Prostate gland (tissue), 2 donors: ENCODE data around the gene SLC25A42. TPM values are rescaled to one million over a fixed set of nuclear protein-coding genes. Genes with fewer than 3 reads are reported as not detected.
"Not testable (repeated sequence)": the region's sequence is repeated elsewhere in the genome, so short reads cannot be mapped to it uniquely, and the experiment has no call there.

Experiments
- DNase-seq: peaks from one replicate; pipeline ENCODE4 v3.0.0-alpha.2; 2019; ENCODE audit warnings: low spot score
- H3K27ac ChIP-seq, 2 donors: fragments of 200-600 bp; sonication (generic); 2 replicates each; pipeline ENCODE4 v1.5.1; 2017 to 2019
- H3K27me3 ChIP-seq: fragments of 200-600 bp; sonication (generic); replicated peaks from 2 replicates; pipeline ENCODE4 v1.5.1; 2019; ENCODE audit not compliant: insufficient read depth
- H3K36me3 ChIP-seq, 2 donors: fragments of 200-600 bp; sonication (generic); 1 replicate in 1 of 2; 2 replicates in 1 of 2; pipeline versions ENCODE4 v1.5.1 to v1.8.1; 2017 to 2019
- H3K4me1 ChIP-seq: fragments of 200-600 bp; sonication (generic); replicated peaks from 2 replicates; pipeline ENCODE4 v1.5.1; 2019
- H3K4me3 ChIP-seq, 2 donors: fragments of 200-600 bp; sonication (generic); 2 replicates each; pipeline ENCODE4 v1.5.1; 2017 to 2019
- H3K9me3 ChIP-seq: fragments of 200-600 bp; sonication (generic); 2 replicates; pipeline ENCODE4 v1.5.1; 2017
- CTCF ChIP-seq, 4 experiments: fragments of 200-600 bp in 2 of 4; fragments of 450-650 bp in 2 of 4; sonication (generic) in 2 of 4; IDR thresholded peaks; 1 replicate in 3 of 4; 2 replicates in 1 of 4; pipeline ENCODE4 v1.5.1; 2016 to 2019; ENCODE audit warnings: antibody characterized with exemption in 4 of 4, mild to moderate bottlenecking in 2 of 4, moderate library complexity in 2 of 4
- POLR2A ChIP-seq: fragments of 450-650 bp; IDR thresholded peaks from one replicate; pipeline ENCODE4 v1.6.1; 2016; ENCODE audit warnings: antibody characterized with exemption, mild to moderate bottlenecking
- POLR2AphosphoS5 ChIP-seq: sonication (generic); formaldehyde crosslinking; IDR thresholded peaks from one replicate; pipeline ENCODE4 v1.6.1; 2017; ENCODE audit warnings: antibody characterized with exemption
- WGBS: methylation state at CpG from one replicate; pipeline ENCODE4 v1.1.5; 2018; 5-methylcytosine and 5-hydroxymethylcytosine counted together
- intact Hi-C: fragments of 100-400 bp; cut with DNase I; formaldehyde crosslinking; loops from one replicate; pipeline ENCODE4 v1.14.2; 2022
- total RNA-seq, 2 donors: library from RNA; depleted of rRNA; stranded (reverse); fragments of >200 nt; gene quantifications; one replicate each; pipeline ENCODE4 v1.1.0, GENCODE V29; 2016

The SLC25A42 gene
- total RNA-seq = 10 to 100 TPM; 11.5 to 18.6 TPM

GRCh38 chr19:19063183-19064097 lies at the start of gene SLC25A42:
Gene SLC25A42 (plus strand): TSS chr19:19063994. CDS start chr19:19096125, 32,131 bp downstream.
- intact Hi-C loops = loop anchor here (2.0 kb wide), 1 partner anchor 75 kb away; the partner anchor contains the start of gene TMEM161A
- H3K27me3 ChIP-seq = no peaks in the 10 kb centered on the region
- peak within 1 kb of the TSS; percentile 76 to 93 for H3K4me3 ChIP-seq
- no peaks in the 10 kb centered on the region for H3K9me3 ChIP-seq
- 5% methylated on average over 62 of the region's 77 CpGs for WGBS
- peak within 1 kb of the TSS; percentile 77 to 82 for H3K27ac ChIP-seq
- no peaks in the 10 kb centered on the region for H3K4me1 ChIP-seq
- no peaks in the 10 kb centered on the region for H3K36me3 ChIP-seq
- peak in 2 of 4 experiments; percentile 13 to 20 for TF ChIP-seq CTCF (IDR thresholded peaks at IDR 0.05)
- TF ChIP-seq POLR2AphosphoS5 = peak; percentile 94
- no peak for TF ChIP-seq POLR2A
- DNase-seq = peak; percentile 99

- Histone ChIP-seq H3K9me3 (no peaks in the 10 kb centered on the region), H3K4me1 (peaks cover 4% of the 10 kb centered on the region), H3K4me3 (no peak overlapping the region), H3K27ac (peak overlapping the region in 1 of 2 donors; percentile 13), H3K27me3 (no peaks in the 10 kb centered on the region), H3K36me3 (peaks cover 0 to 3% of the 10 kb centered on the region in 2 donors)
- intact Hi-C loops = no loop called here
- 16% methylated on average over 3 of the region's 3 CpGs for WGBS
- DNase-seq = peak; percentile 29
- peak; percentile 40 for TF ChIP-seq POLR2AphosphoS5
- no peak for TF ChIP-seq POLR2A
- no peak for TF ChIP-seq CTCF (IDR thresholded peaks at IDR 0.05)
These were observed 42.7 kb upstream of the SLC25A42 start for GRCh38 chr19:19021115-19021514.

- intact Hi-C loops = no loop called here
- H3K4me1 ChIP-seq = peaks cover 10% of the 10 kb centered on the region
- no peak overlapping the region for H3K4me3 ChIP-seq
- H3K9me3 ChIP-seq = no peaks in the 10 kb centered on the region
- WGBS = 70% methylated on average over 4 of the region's 4 CpGs
- no peak overlapping the region for H3K27ac ChIP-seq
- H3K36me3 ChIP-seq = no peaks in the 10 kb centered on the region
- no peaks in the 10 kb centered on the region for H3K27me3 ChIP-seq
- TF ChIP-seq POLR2AphosphoS5 = no peak
- no peak for TF ChIP-seq POLR2A
- TF ChIP-seq CTCF (IDR thresholded peaks at IDR 0.05) = no peak
- no peak for DNase-seq
These were observed 41.3 kb upstream of the SLC25A42 start for GRCh38 chr19:19022380-19022961.

- H3K27me3 ChIP-seq, H3K4me3 ChIP-seq, H3K27ac ChIP-seq, DNase-seq, H3K36me3 ChIP-seq, H3K9me3 ChIP-seq, intact Hi-C loops: not testable (repeated sequence)
- WGBS = 65% methylated on average over 1 of the region's 1 CpG
- peaks cover 10% of the 10 kb centered on the region for H3K4me1 ChIP-seq
These were observed 40.4 kb upstream of the SLC25A42 start for GRCh38 chr19:19023376-19023775.

- intact Hi-C loops = no loop called here
- Histone ChIP-seq H3K27me3 (no peaks in the 10 kb centered on the region), H3K4me3 (no peak overlapping the region), H3K36me3 (no peaks in the 10 kb centered on the region), H3K9me3 (no peaks in the 10 kb centered on the region), H3K27ac (peak overlapping the region; percentile 76 to 84), H3K4me1 (peaks cover 10% of the 10 kb centered on the region)
- 63% methylated on average over 11 of the region's 11 CpGs for WGBS
- no peak for DNase-seq
- no peak for TF ChIP-seq CTCF (IDR thresholded peaks at IDR 0.05)
- TF ChIP-seq POLR2A = no peak
- no peak for TF ChIP-seq POLR2AphosphoS5
These were observed 37.9 kb upstream of the SLC25A42 start for GRCh38 chr19:19025861-19026260.
